H1 (cell line): ENCODE measurements around the gene BIN1. TPM values are rescaled to one million over a fixed set of nuclear protein-coding genes. Genes with fewer than 3 reads are reported as not detected.

Experiments used
- CHD2 ChIP-seq: IDR thresholded peaks from 2 replicates; pipeline ENCODE4 v1.6.1; 2012; ENCODE audit warnings: low read length, improper control_type of control experiment
- MAX ChIP-seq: IDR thresholded peaks from 2 replicates; pipeline ENCODE4 v1.6.1; 2012; ENCODE audit warnings: inconsistent platforms
- PHF8 ChIP-seq: fragments of 200-600 bp; sonication (generic); conservative IDR thresholded peaks from 2 replicates; pipeline ENCODE4 v1.7.1; 2012; ENCODE audit warnings: low read depth, mild to moderate bottlenecking, inconsistent platforms, low read length, moderate library complexity
- POLR2AphosphoS5 ChIP-seq: IDR thresholded peaks from 2 replicates; pipeline ENCODE4 v1.6.1; 2011; ENCODE audit warnings: low read depth, low read length
- POU5F1 ChIP-seq: IDR thresholded peaks from 2 replicates; pipeline ENCODE4 v1.6.1; 2011; ENCODE audit warnings: low read depth, mild to moderate bottlenecking, low read length, moderate library complexity
- RAD21 ChIP-seq, 2 experiments: IDR thresholded peaks in 1 of 2; conservative IDR thresholded peaks in 1 of 2; 2 replicates each; pipeline ENCODE4 v1.6.1; 2011; ENCODE audit warnings: low read depth in 2 of 2, low read length in 2 of 2, improper control_type of control experiment in 1 of 2, inconsistent platforms in 1 of 2, mild to moderate bottlenecking in 1 of 2, moderate library complexity in 1 of 2
- SAP30 ChIP-seq: fragments of 300-600 bp; sonication (generic); IDR thresholded peaks from 2 replicates; pipeline ENCODE4 v1.7.1; 2012; ENCODE audit warnings: low read length, moderate library complexity, mild to moderate bottlenecking, inconsistent platforms; ENCODE audit not compliant: insufficient read depth, insufficient replicate concordance
- TEAD4 ChIP-seq: IDR thresholded peaks from 2 replicates; pipeline ENCODE4 v1.6.1; 2012; ENCODE audit warnings: low read depth, low read length, inconsistent platforms, mixed read lengths
- ZNF274 ChIP-seq: IDR thresholded peaks from 2 replicates; pipeline ENCODE4 v1.7.0; 2012; ENCODE audit warnings: low read length, borderline replicate concordance; ENCODE audit errors: extremely low read depth
- polyA plus RNA-seq, 7 experiments: library from polyadenylated mRNA; depleted of rRNA in 3 of 7; stranded (reverse) in 5 of 7; unstranded in 2 of 7; fragments of >200 nt in 5 of 7; fragments of 200-250 nt in 2 of 7; gene quantifications; 1 replicate in 5 of 7; 2 replicates in 1 of 7; 4 replicates in 1 of 7; pipeline versions ENCODE4 v1.2.1 to v1.2.3, GENCODE V29; 2011 to 2013; ENCODE audit warnings: missing spikeins in 2 of 7, mixed read lengths in 2 of 7
- total RNA-seq: library from RNA; stranded (reverse); fragmentation: NEBNext Ultra II Directional; extraction: Animal tissue kit (Norgen Biotek cat#: 25700); gene quantifications from 2 replicates; pipeline ENCODE4 v1.2.1, GENCODE V29; 2021
- TF ChIP-seq, protein P1 (sequence below): IDR thresholded peaks from 2 replicates; pipeline ENCODE4 v1.6.1; 2011; ENCODE audit warnings: low read depth, mild to moderate bottlenecking, low read length; ENCODE audit not compliant: insufficient read depth

The BIN1 gene
- total and polyA plus RNA-seq, 2 of the 8 experiments (the other 6 are each of a cell fraction or from before 2014, with no cell fraction given): 23.6 to 35.6 TPM

GRCh38 chr2:127090281-127091120 lies 16.5 kb downstream of the BIN1 start (continued):
- TF ChIP-seq, protein P1, sequence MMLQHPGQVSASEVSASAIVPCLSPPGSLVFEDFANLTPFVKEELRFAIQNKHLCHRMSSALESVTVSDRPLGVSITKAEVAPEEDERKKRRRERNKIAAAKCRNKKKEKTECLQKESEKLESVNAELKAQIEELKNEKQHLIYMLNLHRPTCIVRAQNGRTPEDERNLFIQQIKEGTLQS: no peak
- TF ChIP-seq MAX (no peak), RAD21 (IDR thresholded peaks at IDR 0.05 in 1 of 2, conservative IDR thresholded peaks at IDR 0.05 in 1 of 2; ENCODE audit: low read depth in 2 of 2, low read length in 2 of 2) (no peak), SAP30 (no peak), POLR2AphosphoS5 (no peak), TEAD4 (no peak), PHF8 (no peak), ZNF274 (no peak), POU5F1 (no peak), CHD2 (no peak)
